HG03025 (cell line): ENCODE data around the gene PPP4R2.

Source experiments
- ATAC-seq: cut with Tn5 transposase; IDR thresholded peaks from one replicate; pipeline ENCODE4 v1.9.1; 2021; ENCODE audit warnings: mild to moderate bottlenecking, moderate library complexity; ENCODE audit not compliant: unreplicated experiment, low FRiP score

Gene PPP4R2

GRCh38 chr3:72996473-72997333 lies at the start of gene PPP4R2:
Gene PPP4R2 (plus strand): TSS chr3:72996811. CDS start chr3:72997038, 227 bp downstream.
- ATAC-seq = peak; percentile 88

- ATAC-seq = no peak
Measured at GRCh38 chr3:72947715-72948490, 48.7 kb upstream of the PPP4R2 start.

GRCh38 chr3:72949016-72949415 lies 47.6 kb upstream of the PPP4R2 start:
- no peak for ATAC-seq

- ATAC-seq = no peak
Measured at GRCh38 chr3:72950372-72950771, 46.2 kb upstream of the PPP4R2 start.

GRCh38 chr3:72950801-72951200 lies 45.8 kb upstream of the PPP4R2 start:
- ATAC-seq = no peak

GRCh38 chr3:72951259-72951722 lies 45.3 kb upstream of the PPP4R2 start:
- ATAC-seq = no peak

GRCh38 chr3:72953325-72953956 lies 43.2 kb upstream of the PPP4R2 start:
- no peak for ATAC-seq

GRCh38 chr3:72957297-72957696 lies 39.3 kb upstream of the PPP4R2 start:
- ATAC-seq = no peak

GRCh38 chr3:72959336-72959735 lies 37.3 kb upstream of the PPP4R2 start:
- no peak for ATAC-seq

- ATAC-seq = no peak
Measured at GRCh38 chr3:72960812-72961518, 35.6 kb upstream of the PPP4R2 start.

GRCh38 chr3:72961752-72962151 lies 34.9 kb upstream of the PPP4R2 start:
- no peak for ATAC-seq

GRCh38 chr3:72962317-72962716 lies 34.3 kb upstream of the PPP4R2 start:
- no peak for ATAC-seq

GRCh38 chr3:72964633-72965032 lies 32.0 kb upstream of the PPP4R2 start:
- ATAC-seq = no peak

GRCh38 chr3:72968266-72968664 lies 28.3 kb upstream of the PPP4R2 start:
- no peak for ATAC-seq

- ATAC-seq = no peak
Measured at GRCh38 chr3:72969766-72970165, 26.8 kb upstream of the PPP4R2 start.

GRCh38 chr3:72970942-72971341 lies 25.7 kb upstream of the PPP4R2 start:
- no peak for ATAC-seq

- ATAC-seq = no peak
Measured at GRCh38 chr3:72972706-72973030, 23.9 kb upstream of the PPP4R2 start.

GRCh38 chr3:72973031-72973723 lies 23.4 kb upstream of the PPP4R2 start:
- ATAC-seq = no peak

- ATAC-seq = no peak
Measured at GRCh38 chr3:72973786-72974185, 22.8 kb upstream of the PPP4R2 start.

GRCh38 chr3:72974956-72975355 lies 21.7 kb upstream of the PPP4R2 start:
- no peak for ATAC-seq
